Measurements from ENCODE around the gene EIF3D.
A peak's percentile ranks its signal among the peaks of the same experiment; 100 is the strongest.

EIF3D gene, protein sequence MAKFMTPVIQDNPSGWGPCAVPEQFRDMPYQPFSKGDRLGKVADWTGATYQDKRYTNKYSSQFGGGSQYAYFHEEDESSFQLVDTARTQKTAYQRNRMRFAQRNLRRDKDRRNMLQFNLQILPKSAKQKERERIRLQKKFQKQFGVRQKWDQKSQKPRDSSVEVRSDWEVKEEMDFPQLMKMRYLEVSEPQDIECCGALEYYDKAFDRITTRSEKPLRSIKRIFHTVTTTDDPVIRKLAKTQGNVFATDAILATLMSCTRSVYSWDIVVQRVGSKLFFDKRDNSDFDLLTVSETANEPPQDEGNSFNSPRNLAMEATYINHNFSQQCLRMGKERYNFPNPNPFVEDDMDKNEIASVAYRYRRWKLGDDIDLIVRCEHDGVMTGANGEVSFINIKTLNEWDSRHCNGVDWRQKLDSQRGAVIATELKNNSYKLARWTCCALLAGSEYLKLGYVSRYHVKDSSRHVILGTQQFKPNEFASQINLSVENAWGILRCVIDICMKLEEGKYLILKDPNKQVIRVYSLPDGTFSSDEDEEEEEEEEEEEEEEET

DNA sequence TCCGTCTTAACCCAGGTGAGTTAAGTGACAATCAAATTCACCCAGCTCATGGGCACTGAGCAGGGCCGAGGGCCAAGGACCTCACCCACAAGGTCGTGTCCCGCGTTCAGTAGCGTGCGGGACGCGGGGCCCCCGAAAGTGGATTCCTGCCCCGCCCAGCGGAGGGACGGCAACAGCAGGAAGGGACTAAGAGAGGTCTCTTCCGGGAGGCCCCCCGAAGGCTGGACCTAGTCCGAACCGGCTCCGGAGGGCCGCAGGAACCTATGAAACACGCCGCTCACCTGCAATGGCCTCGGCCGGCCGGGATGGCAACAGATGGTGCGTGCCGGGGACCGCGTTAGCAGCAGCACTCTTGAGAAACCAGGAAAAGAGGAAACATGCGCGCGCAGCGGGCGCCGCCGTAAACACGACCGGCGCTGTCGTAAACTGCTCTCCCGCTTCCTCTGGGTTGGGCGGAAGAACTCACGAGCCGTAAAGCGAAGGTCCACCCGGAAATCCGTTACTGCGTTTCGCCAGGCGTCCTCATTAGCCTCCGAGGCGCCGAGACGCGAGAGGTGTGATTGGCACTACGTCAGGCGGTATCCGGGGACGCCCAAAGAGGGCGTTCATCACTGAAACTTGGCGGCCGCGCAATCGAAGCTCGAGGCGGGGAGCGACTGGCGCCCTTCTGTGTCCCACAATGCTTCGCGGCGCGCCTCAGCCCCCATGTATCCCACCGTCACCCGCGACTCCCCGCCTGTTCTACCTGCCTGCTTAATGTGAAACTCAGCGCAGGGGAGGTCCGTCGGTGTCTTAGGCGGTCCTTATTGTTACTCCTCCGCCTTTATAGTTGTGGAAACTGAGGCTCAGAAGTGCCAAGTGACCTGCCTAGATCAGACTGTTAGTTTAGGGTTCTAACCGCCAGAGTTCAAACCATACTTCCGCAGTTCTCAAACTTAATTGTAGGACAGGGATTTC is at the start of gene EIF3D:
Gene EIF3D (minus strand): TSS at position 372 of the 957 bp plus-strand sequence. CDS start 3,045 bp downstream, outside the sequence.
- DNase-seq: peak; percentile 99

DNA sequence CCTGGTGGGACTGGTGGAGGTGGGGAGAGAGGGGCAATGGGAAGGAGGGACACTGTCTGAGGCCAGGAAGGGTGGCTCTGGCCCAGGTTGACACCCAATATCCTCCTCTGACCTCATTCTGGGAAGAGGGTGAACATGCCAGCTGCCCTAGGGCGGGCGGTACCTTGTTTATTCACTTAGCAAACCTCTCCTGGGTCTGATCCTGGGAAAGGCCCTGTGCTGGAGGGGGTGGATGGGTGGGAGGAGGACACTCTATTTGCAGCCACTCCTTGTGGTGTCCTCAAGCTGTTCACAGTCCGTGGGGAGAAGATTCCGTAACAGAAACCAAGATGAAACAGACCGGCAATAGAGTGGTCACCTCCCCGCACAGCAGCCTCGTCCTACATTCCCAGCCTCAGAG is 49.7 kb upstream of the EIF3D start:
- no peak for DNase-seq

DNA sequence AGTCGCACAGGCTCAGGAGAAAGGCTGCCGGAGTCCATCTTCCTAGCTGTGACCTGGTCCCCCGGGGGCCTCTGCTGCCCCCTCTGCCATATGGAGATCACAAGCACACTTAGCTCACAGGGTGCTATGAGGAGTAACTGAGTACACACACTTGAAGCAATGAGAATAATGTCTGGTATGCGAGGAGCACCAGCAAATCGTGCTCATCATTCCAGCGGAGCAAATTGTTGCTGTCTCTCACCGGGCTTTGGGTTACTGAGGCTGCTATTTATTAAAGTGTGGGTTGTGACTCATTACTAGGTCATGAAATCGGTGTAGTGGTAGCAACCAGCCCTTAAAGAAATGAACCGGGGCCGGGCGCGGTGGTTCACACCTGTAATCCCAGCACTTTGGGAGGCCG is 48.1 kb upstream of the EIF3D start:
- DNase-seq: no peak

DNA sequence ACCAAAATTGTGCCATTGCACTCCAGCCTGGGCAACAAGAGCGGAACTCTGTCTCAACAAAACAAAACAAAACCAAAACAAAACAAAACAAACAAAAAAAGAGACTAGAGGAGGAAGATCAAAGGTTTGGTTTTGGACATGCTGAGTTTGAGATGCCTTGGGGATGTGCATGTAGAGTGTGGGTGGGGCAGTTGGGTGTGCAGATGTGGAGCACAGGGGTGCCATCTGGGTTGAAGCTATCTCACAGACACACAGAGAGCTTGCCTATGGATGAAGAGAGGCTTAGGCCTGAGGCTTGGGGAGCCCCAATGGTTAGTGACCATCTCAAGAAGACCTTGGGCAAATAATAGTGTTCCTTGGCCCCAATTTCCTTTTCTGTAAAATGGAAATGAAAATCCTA is 45.8 kb upstream of the EIF3D start:
- no peak for DNase-seq

DNA sequence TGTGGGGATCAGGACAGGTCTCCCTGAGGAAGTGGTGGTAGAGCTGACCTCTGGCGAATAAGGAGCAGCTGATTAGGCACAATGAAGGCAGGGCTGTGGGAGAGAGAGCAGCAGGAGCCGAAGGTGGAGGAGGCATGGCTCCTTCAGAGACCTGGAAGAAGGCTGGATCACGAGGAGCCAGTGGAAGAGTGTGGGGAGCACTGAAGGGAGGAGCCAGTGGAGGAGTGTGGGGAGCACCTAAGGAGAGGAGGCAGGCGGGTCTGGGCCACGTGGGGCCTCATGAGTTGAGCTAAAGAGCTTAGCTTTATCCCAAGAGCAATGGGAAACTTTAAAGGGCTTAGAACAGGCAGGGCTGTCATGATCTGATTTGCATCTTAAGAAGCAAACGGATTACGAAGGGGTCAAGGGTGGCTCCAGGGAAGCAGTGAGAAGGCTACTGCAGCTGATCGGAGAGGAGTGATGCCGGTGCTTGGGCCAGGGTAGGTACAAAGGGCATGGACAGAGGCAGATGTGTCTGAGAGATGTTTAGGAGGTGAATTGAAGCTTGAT is 44.9 kb upstream of the EIF3D start:
- DNase-seq: no peak

DNA sequence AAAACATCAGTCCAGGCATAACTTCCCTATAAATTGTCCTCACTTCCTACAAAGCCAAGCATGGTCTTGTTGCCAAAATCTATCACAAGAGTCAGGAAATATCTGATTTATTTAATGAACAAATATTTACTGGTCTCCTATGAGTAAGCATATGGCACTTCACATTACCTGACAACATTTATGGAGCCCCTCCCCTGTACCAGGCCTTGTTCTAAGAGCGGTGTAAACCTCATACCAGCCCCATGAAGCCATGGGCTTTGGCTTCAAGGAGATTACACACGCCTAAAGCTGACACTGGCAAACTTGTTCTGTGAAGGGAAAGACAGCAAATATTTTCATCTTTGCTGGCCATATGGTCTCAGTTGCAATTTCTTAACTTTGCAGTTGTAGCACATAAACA is 43.0 kb upstream of the EIF3D start:
- DNase-seq: no peak

DNA sequence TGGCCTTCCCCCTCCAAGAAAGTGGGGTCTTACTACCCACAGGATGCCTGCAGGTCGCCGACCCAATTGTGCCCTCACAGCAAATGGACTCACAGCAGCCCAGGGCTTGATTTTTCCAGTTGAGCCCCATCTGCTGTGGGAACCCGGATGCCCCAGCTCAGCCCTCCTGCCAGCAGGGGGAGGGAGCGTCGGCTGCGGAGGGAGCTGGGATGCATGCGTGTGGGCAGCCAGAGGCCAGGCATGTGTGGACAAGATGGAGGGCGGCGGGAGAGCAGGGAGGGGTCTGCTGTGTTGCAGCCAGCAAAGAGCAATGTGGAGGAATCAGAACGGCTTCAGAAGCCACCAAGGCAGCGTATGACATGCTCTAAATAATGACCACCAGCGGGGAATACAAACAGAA is 41.0 kb upstream of the EIF3D start:
- no peak for DNase-seq

DNA sequence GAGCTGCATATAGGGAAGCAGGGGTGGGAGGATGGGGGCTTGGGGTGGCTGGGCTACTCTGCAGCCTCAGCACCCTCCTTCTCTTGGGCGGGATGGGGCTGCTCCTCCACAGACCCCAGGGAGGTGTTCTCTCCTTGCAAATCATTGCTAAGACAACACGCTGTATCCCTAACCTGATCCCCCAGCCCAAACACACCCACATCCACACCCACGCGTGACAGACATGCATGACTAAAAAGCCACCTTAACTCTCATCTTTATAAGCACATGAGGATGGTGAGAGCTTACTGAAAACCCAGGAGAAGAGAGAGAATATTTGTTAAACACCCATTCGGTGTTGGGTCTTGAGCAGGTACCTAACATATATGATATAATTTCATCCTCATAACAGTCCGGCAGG is 39.9 kb upstream of the EIF3D start:
- DNase-seq: no peak

DNA sequence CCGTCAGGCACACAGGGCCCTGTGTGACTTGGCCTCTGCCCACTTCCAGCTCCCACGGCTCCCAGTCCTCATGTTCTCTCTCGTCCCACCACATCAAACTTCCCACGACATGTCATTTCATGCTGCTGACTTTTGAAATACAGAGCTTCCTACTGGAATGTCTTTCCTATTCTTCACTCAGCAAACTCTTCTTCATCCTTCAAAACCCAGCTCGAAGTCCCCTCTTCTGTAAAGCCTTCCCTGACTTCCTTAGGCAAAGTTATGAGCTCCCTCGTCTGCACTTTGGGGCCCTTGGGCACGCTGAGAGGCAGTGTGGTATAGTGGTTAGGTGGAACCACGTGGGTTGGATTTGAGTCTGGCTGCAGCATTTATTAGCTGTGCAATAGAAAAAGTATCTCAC is 37.8 kb upstream of the EIF3D start:
- no peak for DNase-seq

DNA sequence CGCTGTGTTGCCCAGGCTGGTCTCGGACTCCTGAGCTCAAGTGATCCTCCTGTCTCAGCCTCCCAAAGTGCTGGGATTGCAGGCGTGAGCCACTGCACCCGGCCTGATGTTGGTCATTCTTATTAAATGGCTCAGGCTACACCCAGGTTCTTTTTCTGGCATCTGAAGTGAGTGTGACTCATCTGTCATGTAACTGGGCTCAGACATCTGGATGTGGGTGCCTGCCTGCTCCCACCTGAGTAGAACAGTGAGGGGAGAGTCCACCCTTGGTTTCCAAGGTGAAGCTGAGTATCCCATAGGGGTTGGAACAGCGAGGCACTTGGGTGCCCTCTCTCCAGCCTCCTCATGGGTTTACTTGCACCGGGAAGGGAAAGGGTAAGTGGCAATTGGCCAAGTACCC is 36.7 kb upstream of the EIF3D start:
- no peak for DNase-seq

DNA sequence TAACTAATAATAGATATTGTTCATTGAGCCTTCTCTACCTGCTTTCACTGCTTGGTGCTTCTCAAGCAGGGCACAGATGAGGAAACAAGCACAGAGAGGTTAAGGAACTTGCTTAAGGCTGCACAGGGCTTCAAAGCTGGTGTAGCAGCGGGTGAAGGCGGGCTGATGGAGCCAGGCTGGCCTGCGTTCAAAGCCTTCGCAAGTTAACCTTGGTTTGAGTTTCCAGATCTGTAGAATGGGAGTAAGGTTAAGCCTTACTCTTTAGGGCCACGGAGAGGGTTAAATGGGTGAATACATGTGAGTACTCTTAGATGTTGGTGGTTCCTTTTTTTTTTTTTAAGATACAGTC is 36.2 kb upstream of the EIF3D start:
- DNase-seq: no peak

DNA sequence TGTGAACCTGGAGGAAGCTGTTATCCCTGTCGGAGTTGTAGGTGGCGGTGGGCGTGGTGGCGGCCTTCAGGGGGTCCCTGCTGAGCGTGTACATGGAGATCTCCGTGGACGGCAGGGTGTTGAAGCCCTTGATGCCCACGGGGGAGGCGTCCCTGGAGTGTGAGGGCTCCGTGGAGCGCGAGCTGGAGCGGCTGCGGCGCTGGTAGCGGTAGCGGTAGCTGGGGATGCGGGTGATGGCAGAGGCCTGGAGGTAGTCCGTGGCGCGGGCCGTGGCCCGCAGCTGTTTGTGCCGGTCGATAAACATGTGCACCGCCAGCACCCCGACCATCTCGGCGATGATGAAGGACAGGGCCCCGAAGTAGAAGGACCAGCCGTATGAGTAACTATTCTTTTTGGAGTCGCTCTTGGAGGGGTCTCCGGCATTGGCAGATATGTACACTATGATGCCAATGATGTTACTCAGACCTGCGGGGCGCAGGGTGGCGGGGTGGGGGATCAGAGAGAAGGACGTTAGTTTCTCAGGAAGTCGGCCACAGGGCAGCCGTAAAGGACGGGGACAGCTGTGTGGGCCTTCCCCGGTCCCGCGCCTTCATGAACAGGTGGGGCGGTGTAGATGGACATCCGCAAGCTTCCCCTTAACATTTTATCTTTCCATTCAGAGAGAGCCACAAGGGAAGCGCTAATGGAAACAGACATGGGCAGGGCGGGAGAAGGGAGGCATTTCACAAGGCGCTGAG is 35.6 kb upstream of the EIF3D start:
- no peak for DNase-seq

DNA sequence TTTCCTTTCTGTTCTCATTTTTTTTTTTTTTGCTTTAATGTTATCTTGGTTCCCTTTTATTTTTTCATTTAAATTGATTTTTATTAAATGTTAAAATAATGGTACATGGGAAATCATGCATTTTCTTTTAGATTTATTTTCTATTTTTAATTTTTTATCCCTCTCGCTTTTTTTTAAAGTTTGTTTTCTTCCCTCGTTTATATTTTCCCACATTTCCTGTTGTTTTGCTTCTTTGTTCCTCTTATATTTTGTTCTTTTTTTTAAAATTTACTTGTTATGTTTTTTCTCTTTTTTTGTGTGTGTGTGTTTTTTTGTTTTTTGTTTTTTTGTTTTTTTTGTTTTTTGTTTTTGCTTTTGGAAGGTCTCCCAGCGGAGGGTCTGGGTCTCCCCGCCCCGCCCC is 34.9 kb upstream of the EIF3D start:
- no peak for DNase-seq

DNA sequence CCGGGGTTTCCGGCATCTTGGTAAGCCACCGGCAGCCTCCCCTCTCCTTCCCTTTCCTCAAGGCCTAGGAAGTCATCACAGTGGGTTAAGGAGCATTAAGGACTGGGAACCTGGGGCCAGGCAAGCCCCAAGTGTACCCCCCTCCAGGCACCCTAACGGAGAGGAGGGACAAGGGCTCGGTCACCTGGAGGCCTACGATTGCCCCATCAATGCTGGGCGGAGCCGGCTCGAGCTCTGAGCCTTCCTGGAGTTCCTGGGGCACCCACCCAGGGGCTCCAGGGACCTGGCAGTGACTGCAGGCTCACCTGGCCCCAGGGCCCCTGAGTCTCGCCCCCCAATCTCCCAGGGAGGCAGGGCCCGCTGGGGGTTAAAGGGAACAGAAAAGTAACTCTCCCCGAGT is 34.5 kb upstream of the EIF3D start:
- DNase-seq: no peak

DNA sequence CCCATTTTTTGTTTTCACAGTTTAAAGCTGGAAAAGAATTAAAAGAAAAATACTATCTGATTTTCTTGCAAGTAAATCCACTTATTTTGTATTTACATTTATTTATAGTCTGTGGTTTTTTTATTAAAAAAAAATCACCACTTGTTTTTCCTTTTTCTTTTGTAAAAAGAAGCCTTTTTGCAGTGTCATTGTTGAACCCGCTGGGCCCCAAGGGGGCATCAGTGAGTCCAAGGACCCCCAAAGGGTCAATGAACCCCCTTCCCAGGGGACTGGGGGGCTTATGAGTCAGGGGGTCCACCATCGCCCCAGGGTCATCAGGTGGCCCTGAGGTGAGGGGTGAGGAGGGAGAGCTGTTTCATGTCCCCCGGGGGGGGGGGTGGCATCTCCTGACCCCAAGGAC is 34.0 kb upstream of the EIF3D start:
- DNase-seq: no peak

DNA sequence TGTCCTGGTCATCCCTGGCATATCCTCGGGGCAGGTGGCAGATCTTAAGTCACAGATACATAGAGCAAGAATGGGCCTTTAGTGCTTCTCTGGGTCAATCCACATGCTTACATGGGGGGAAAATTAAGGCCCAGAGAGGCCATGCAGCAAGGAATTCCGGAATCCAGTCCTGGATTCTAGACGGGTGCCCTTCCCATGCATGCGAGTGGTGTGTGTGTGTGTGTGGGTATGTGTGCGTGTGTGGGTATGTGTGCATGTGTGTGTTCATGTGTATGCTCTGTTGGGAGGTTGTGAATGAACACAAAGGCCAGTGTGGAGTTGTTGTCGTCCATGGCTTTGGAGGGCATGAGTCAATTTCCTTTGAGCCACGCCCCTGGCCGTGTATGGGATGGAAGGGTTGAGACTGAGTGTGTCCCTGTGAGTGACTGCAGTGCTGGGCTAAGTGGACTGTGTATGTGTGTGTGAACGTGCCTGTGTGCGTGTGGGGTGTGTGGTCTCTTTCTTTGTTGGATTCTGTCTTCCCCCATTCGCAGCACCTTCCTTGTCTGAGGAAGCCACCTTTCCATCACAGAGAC is 33.4 kb upstream of the EIF3D start:
- no peak for DNase-seq

DNA sequence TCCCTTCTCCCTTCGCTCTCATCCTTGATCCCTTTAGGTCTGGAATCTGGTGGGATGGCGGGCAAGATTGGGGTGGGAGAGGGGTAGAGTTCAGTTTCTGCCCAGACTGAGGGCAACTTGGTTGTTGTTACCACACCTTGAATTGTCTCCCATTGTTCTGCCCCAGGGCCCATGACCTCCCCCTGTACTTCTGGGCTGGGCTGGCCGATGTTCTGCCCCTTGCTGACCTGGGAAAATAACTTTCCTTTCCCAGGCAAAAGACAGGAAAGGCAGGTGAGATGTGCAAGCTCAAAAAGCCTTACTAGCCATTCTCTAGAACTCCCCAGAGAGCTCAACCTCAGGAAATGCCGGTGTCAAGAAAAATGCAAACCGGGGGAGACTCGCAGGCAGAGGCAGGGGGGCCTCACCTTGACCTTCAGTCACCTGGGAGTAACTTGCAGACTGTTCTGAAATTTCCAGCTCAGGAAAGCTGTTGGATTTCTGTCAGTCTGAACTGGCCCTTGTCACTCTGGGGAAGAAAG is 32.4 kb upstream of the EIF3D start:
- no peak for DNase-seq

DNA sequence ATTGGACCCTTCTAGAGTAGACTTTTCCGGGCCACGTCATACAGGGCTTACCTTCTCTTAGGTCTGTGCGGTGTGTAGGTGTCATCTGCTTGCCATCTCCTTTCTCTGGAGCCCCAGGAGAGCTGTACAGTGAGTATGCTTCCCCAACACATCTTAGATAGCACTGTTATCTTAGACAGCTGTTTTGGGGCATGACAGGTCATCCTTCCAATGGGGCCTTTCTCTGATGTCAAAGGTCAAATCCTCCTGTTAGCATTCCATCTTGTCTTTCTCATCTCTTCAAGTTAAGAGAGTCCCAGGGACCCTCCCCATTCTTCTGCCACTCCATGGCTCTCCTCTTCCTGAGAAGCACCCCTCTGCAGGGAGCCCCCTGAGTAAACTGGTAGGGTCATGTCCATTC is 31.0 kb upstream of the EIF3D start:
- no peak for DNase-seq

DNA sequence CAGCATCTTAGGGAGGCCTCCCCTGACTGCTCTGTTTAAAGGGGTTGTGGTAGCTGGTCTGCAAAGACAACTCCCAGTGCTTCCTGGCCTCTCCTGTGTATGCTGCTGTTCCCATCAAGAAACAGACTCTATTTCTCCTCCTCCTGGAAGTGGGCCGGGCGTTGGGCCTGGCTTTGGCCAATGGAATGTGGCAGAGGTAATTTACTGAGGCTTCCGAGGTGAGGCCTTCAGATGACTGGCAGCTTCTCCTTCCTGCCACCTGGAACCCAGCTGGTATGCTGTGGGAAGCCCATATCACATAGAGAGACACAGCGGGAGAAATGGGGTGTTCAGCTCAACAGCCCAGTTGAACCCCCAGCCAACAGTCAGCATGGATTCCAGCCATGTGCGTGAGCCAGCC is 25.1 kb upstream of the EIF3D start:
- no peak for DNase-seq

DNA sequence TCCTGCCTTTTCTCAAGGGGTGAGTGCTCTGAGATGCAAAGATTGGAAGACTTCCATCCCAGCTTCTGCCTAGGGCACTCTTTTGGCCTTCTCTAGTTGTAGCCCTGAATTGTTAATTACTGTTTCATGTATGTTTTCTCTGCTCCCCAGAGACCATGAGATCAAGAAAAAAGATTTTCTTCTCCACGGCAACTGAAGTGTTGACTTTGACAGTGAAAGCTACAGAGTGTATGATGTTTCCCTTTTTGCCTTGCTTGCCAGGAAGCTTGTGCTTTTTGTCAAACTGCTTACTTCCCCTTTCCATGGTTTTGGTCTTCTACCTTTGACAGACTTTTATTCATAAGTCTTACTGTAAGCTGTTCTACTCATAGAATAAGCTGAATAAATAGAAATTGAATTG is 23.3 kb upstream of the EIF3D start:
- no peak for DNase-seq

DNA sequence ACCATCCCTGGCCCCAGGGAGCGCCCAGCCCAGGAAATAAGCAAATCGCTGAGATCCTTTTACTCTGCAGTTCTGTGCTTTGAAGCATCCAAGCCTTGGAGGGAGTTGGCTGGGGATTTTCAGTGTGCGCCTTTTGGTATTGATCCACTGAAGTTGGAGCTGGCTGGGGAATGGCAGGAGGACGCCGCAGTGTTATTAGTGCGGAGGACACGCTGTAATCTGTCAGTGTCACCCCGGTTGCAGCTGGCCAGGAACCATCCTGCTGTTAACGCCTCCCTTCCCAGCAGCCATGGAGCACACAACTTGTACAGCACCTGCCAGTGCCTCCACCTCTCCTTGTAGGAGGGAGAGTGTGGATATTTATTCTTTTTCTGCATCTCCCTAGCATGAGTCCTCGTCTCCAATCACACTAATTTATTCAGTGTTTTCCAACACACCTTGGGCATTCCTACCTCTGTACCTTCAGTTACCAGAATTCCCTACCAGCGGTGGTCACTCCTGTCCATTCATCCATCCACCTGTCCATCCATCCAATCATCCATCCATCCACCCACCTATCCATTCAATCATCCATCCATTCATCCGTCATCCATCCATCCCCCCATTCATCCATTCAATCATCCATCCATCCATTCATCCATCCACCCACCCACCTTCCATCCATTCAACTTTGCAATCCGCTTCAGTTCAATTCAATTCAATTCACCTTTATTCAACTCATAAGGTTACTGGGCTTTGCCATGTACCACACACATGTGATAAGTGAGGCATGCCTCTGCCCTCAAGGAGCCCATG is 21.9 kb upstream of the EIF3D start:
- DNase-seq: no peak

Data from activated CD4-positive, alpha-beta T cell treated with anti-CD3 and anti-CD28 coated beads for 48 hours (primary cell).